Renal cortical epithelial cell (primary cell): ENCODE results near the gene IL2RG. TPM values are rescaled to one million over a fixed set of nuclear protein-coding genes. Genes with fewer than 3 reads are reported as not detected.

Experiments
- DNase-seq: peaks from one replicate; pipeline ENCODE4 v3.0.0-alpha.2; 2011; ENCODE audit warnings: low read depth
- total RNA-seq: library from RNA; depleted of rRNA; stranded (reverse); fragments of >200 nt; gene quantifications from 2 replicates; pipeline ENCODE4 v1.2.3, GENCODE V29; 2014

Gene IL2RG
- total RNA-seq, 1 donor from 2014 or later = not detected

DNA sequence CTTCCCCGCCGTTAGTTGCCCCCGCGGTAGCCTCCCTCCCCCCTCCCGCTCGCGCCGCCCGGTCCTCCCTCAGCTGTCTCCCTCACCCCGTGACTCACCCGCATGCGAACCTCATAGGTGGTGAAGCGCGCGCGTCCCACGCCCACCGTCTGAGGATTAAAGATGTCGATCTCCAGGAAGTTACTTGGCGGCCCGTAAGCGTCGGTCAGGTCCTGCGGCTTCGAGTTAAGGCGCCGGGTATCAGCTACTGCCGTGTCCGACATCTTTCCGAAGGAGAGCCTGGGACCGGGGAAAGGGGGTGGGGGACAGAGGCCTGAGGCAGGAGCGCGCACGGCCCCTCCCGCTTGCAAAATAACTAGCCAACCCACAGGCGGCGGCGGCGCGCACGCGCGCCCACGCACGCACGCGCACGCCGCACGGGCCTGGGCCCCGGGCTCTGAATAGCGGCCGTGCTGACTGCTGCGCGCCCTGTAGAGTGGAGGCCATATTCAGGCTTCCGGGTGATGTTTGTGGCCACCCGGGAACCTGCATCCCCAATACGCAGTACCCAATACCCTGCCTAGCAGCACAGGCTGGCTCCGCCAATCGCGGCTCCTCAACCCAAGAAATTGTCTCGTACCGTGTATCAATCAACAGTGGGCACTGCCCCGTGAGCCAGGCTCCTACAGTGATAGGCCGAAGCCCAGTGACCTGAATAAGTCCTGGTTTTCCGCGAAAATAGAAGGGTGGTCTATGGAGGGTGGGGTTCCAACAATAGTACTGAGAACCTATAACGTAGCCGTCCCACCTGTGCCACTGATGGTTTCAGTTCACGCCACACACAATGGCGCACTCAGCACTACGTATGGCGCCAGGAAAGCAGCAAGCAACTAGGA, 43.1 kb downstream of the IL2RG start, which contains the start of gene SNX12:
Gene SNX12, minus strand, starts transcription at position 291 of the 875 bp plus-strand sequence. Its CDS starts 28 bp downstream, at position 263.
- peak; percentile 88 for DNase-seq

DNA sequence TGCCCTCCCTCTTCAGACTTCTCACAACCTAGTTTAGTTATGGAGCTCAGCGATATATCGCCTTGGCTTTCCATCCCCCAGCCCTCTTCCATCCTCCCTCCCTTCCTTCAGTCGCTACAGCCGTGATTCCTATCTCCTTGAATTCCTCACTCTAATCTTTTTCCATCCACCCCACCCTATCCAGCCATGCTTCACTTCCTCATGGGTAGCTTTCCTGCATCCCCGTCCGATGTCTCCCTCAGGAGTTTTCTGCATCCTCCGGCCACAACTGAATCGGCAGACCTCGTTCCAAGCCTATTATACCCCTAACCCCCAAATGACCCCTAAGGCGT, 43.7 kb downstream of the IL2RG start:
- peak; percentile 0 for DNase-seq

- DNase-seq = no peak
Observed at GRCh38 chrX:71067089-71067488, 44.3 kb downstream of the IL2RG start.

DNA sequence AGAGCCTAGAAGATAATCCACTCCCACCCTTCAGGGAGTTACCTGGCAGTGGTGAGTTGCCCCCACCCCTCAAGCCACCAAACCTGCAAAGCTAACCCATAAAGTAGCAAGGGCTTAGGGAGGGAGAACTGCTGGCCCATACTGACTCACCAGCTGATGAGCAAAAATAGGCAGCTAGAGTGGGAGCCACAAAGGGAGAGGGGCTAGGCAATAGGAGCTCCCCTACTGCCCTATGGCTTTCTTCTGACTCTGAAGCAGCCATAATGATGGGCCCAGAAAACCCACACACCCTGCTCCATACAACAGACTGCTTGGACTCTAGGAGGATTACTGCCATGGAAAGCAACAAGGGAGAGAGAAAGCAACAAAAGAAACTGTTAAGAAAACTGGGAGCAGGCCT, 51.2 kb downstream of the IL2RG start:
- no peak for DNase-seq

DNA sequence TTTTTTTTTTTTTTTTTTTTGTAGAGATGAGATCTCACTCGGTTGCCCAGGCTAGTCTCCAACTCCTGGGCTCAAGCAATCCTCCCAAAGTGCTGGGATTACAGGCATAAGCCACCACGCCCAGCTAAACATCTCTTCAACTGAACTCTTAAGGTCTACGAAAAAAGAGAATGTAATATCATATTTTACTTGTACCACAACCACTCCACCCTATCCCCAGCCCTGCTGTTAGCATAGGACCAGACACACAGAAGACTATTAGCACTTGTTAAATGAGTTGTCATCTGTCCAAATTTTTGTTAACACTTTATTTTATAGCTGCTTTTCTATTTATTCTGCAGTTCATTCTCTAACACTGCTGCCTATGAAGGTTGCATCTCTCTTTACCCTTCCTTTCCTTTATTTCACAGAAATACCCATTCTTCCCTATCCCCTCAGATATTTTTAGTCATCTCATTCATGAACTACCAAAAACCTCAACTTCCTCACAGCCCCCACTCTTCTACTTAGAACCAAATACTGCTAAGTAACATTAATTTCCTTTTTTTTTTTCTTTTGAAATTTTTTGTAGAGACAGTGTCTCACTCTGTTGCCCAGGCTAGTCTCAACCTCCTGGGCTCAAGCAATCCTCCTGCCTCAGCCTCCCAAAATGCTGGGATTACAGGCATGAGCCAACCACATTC, 53.4 kb downstream of the IL2RG start:
- DNase-seq = no peak

Other genes with a start within 250 kb of the IL2RG start
- gene TEX11, start 202.9 kb downstream of the IL2RG start, total RNA-seq = 0.05 TPM in 1 of 2 replicates, not detected in the other
- not detected in 2 replicates for gene SLC7A3, start 180.5 kb downstream of the IL2RG start, total RNA-seq
- 66.9 and 76.5 TPM in 2 replicates for gene SNX12, start 43.2 kb downstream of the IL2RG start, total RNA-seq
- gene FOXO4, start 15.7 kb downstream of the IL2RG start, total RNA-seq = 3.8 and 6.5 TPM in 2 replicates
- not detected in 2 replicates for gene CXorf65, start 4.8 kb downstream of the IL2RG start, total RNA-seq
- 9.6 and 42.5 TPM in 2 replicates for gene MED12, start 7.0 kb upstream of the IL2RG start, total RNA-seq
- 0.15 TPM in 1 of 2 replicates, not detected in the other for gene NLGN3, start 33.3 kb upstream of the IL2RG start, total RNA-seq
- 0.35 and 0.55 TPM in 2 replicates for gene GJB1, start 111.6 kb upstream of the IL2RG start, total RNA-seq
- 11.3 and 25.1 TPM in 2 replicates for gene ZMYM3, start 142.6 kb upstream of the IL2RG start, total RNA-seq
- 409 and 442 TPM in 2 replicates for gene NONO, start 172.1 kb upstream of the IL2RG start, total RNA-seq
- gene ITGB1BP2, start 190.2 kb upstream of the IL2RG start, total RNA-seq = 0.17 and 1.1 TPM in 2 replicates